Endothelial cell (in vitro differentiated cells): ENCODE measurements around the gene DTYMK. TPM values are rescaled to one million over a fixed set of nuclear protein-coding genes. Genes with fewer than 3 reads are reported as not detected.

Source experiments
- DNase-seq: peaks from one replicate; pipeline ENCODE4 v3.0.0; 2021; ENCODE audit warnings: low spot score
- H3K27ac Mint-ChIP-seq: one replicate; pipeline ENCODE4 v1.8.0; 2021; ENCODE audit warnings: mixed read lengths, inconsistent platforms; ENCODE audit not compliant: unreplicated experiment
- H3K27me3 Mint-ChIP-seq: one replicate; pipeline ENCODE4 v1.8.0; 2021; ENCODE audit warnings: mild to moderate bottlenecking, moderate library complexity, mixed read lengths, inconsistent platforms; ENCODE audit not compliant: unreplicated experiment
- H3K36me3 Mint-ChIP-seq: one replicate; pipeline ENCODE4 v1.8.0; 2021; ENCODE audit warnings: mild to moderate bottlenecking, low read depth, mixed read lengths, inconsistent platforms; ENCODE audit not compliant: unreplicated experiment
- H3K4me1 Mint-ChIP-seq: one replicate; pipeline ENCODE4 v1.8.0; 2021; ENCODE audit warnings: mild to moderate bottlenecking, mixed read lengths, inconsistent platforms; ENCODE audit not compliant: unreplicated experiment
- H3K4me3 Mint-ChIP-seq: one replicate; pipeline ENCODE4 v1.8.0; 2021; ENCODE audit warnings: mild to moderate bottlenecking, mixed read lengths, inconsistent platforms; ENCODE audit not compliant: unreplicated experiment
- H3K9me3 Mint-ChIP-seq: one replicate; pipeline ENCODE4 v1.8.0; 2021; ENCODE audit warnings: mixed read lengths, inconsistent platforms; ENCODE audit not compliant: unreplicated experiment
- total RNA-seq: library from RNA; stranded (reverse); fragmentation: NEBNext Ultra II Directional; extraction: Animal tissue kit (Norgen Biotek cat#: 25700); gene quantifications from one replicate; pipeline ENCODE4 v1.2.1, GENCODE V29; 2021; ENCODE audit not compliant: unreplicated experiment
- TF ChIP-seq, protein P1 (sequence below): fragments of 200-600 bp; sonication (generic); IDR thresholded peaks from one replicate; pipeline ENCODE4 v1.5.0; 2021; ENCODE audit warnings: antibody characterized with exemption; ENCODE audit not compliant: unreplicated experiment

The DTYMK gene
- total RNA-seq, 1 donor from 2014 or later = 42.3 TPM

DNA sequence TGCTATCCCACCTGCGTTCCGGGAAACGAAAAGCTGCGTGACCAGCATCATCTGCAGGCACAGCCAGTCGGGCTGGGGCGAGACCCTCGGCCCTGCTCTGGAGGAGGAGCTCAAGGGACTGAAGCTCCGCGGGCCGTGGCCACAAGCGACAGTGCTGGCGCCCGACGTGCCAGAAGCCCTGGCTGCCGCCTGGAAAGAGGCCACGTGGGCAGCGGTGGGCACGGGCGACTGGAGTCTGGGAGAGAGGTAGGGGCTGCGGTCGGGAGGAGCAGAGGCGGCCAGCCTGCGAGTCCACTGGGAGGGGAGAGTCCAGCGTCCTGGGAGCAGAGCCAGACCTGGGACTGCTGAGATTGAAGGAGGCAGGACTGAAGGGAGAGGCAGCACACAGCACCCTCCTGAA is 9.2 kb downstream of the DTYMK start:
- TF ChIP-seq, protein P1, sequence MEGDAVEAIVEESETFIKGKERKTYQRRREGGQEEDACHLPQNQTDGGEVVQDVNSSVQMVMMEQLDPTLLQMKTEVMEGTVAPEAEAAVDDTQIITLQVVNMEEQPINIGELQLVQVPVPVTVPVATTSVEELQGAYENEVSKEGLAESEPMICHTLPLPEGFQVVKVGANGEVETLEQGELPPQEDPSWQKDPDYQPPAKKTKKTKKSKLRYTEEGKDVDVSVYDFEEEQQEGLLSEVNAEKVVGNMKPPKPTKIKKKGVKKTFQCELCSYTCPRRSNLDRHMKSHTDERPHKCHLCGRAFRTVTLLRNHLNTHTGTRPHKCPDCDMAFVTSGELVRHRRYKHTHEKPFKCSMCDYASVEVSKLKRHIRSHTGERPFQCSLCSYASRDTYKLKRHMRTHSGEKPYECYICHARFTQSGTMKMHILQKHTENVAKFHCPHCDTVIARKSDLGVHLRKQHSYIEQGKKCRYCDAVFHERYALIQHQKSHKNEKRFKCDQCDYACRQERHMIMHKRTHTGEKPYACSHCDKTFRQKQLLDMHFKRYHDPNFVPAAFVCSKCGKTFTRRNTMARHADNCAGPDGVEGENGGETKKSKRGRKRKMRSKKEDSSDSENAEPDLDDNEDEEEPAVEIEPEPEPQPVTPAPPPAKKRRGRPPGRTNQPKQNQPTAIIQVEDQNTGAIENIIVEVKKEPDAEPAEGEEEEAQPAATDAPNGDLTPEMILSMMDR = no peak
- Mint-ChIP-seq H3K4me1 (no peaks in the 10 kb centered on the region), H3K27me3 (peaks cover 11% of the 10 kb centered on the region), H3K9me3 (no peaks in the 10 kb centered on the region), H3K4me3 (no peak overlapping the region), H3K36me3 (peaks cover 18% of the 10 kb centered on the region), H3K27ac (no peak overlapping the region)
- DNase-seq = no peak

DNA sequence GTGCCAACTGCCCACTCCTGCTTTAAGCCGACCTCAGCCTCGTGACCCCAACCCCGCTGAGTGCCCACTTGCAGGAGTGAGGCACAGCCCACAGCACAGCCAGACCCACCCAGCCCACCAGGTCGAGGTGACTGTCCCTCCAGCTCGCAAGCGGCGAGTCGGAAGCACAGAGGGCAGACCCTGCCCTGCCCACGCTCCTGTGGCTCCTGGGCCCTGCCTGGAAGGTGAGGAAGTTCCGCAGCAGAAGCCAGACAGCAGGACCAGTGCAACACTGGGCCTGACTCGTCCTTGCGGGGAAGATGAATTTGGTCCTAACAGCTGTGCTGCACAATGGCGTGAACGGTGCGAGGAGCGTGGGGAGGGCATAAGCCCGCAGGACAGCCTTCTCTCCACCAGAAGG is 9.9 kb downstream of the DTYMK start:
- H3K4me1 Mint-ChIP-seq = no peaks in the 10 kb centered on the region
- TF ChIP-seq, protein P1 = no peak
- H3K9me3 Mint-ChIP-seq = no peaks in the 10 kb centered on the region
- DNase-seq = no peak
- peak overlapping the region; percentile 18 for H3K27ac Mint-ChIP-seq
- peaks cover 18% of the 10 kb centered on the region for H3K36me3 Mint-ChIP-seq
- H3K4me3 Mint-ChIP-seq = peak overlapping the region; percentile 7
- peaks cover 11% of the 10 kb centered on the region for H3K27me3 Mint-ChIP-seq

DNA sequence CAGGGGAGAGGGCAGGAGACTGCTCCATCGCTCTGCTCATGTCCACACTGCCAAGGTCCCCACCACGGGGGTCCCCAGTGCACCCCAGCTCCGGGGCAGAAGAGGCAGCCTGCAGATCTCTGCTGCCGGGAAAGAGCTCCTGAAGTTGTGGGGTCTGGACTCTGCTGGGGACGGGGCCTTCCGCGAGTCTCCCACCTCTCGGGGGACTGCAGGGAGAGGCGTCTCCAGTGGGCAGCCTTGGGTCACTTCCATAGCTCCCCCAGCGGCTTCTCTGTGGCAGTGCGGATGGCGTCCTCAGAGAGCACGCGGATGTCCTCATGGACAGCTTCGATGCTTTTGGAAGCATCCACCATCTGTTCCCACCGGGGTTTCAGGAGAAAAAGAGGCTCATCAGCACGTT is 10.7 kb downstream of the DTYMK start:
- H3K27me3 Mint-ChIP-seq = peaks cover 11% of the 10 kb centered on the region
- no peak for DNase-seq
- H3K27ac Mint-ChIP-seq = no peak overlapping the region
- peaks cover 22% of the 10 kb centered on the region for H3K36me3 Mint-ChIP-seq
- no peak overlapping the region for H3K4me3 Mint-ChIP-seq
- no peaks in the 10 kb centered on the region for H3K4me1 Mint-ChIP-seq
- TF ChIP-seq, protein P1 = no peak
- no peaks in the 10 kb centered on the region for H3K9me3 Mint-ChIP-seq

DNA sequence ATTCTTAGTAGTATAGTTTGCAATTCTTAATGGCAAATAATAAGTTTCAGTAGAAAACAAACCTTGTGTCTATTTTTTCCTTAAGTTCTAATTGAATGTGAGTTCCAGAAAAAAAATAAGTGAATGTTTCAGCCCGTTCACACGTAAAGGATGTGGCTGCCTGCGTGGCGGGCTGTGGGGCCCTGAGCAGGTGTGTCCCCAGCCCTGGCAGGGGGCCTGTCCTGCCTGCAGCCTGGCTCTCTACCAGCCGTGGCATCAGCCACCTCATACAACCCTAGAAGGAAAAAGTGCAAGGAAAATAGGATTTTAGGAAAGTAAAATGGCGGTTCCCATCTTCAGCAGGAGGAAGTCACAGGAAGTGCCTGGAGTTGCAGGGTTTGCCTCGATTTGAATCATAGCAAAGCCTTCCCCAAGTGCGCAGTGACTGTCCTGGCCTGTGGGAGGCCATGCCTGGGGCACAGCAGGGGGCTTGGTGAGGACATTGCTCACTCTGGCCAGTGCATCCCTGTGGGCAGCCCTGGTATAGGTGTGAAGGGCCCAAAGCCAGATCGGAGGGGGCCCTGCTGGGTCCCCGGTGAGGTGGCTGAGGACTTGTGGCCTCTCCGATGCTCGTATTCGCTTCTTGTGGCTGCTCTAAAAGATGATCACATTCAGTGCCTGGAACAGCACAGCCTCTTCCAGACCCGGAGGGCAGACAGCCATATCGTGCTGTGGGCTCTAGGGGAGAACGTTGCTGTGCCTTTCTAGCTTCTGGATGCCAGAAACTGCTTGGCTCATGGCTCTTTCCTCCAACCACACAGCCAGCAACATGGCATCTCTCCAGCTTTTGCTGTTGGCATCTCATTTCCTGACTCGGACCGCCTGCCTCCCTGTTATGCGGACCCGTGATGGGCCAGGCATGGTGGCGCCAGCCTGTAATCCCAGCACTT is 12.6 kb downstream of the DTYMK start:
- DNase-seq = no peak
- peaks cover 23% of the 10 kb centered on the region for H3K36me3 Mint-ChIP-seq
- no peaks in the 10 kb centered on the region for H3K9me3 Mint-ChIP-seq
- H3K27me3 Mint-ChIP-seq = peaks cover 7% of the 10 kb centered on the region
- TF ChIP-seq, protein P1 = no peak
- H3K4me3 Mint-ChIP-seq = peak overlapping the region; percentile 80
- no peaks in the 10 kb centered on the region for H3K4me1 Mint-ChIP-seq
- no peak overlapping the region for H3K27ac Mint-ChIP-seq

DNA sequence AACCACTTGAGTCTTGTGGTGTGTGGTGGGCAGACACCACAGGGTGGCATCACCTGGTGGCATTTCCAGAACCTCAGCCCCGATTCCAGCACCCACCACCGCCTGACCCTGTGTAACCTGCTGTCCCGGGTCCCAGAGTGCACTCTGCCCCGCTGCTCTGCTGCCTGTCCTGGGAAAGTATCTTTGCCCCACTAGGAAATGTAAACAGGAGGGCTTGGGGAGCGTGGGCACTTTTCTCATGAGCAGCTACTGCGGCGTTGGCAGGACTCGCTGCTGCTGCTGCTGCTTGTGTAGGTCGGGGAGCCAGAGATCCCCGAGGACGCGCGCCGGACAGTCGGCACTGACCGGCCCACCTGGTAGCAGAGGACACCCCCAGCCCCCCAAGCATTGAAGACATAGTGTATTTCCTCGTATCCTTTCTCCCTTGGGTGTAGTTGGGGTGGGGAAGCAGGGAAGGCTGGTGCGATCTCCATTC is 13.4 kb downstream of the DTYMK start:
- Mint-ChIP-seq H3K36me3 (peaks cover 28% of the 10 kb centered on the region), H3K27me3 (peaks cover 7% of the 10 kb centered on the region), H3K4me1 (no peaks in the 10 kb centered on the region), H3K9me3 (no peaks in the 10 kb centered on the region), H3K27ac (no peak overlapping the region), H3K4me3 (peak overlapping the region; percentile 80)
- DNase-seq = no peak
- TF ChIP-seq, protein P1 = no peak
